Measurements from ENCODE around the gene KAZN. TPM values are rescaled to one million over a fixed set of nuclear protein-coding genes. Genes with fewer than 3 reads are reported as not detected.

The KAZN gene
- polyA plus RNA-seq, 2 of the 4 experiments (the other 2 are of a cell fraction): 1.3 to 1.9 TPM

DNA sequence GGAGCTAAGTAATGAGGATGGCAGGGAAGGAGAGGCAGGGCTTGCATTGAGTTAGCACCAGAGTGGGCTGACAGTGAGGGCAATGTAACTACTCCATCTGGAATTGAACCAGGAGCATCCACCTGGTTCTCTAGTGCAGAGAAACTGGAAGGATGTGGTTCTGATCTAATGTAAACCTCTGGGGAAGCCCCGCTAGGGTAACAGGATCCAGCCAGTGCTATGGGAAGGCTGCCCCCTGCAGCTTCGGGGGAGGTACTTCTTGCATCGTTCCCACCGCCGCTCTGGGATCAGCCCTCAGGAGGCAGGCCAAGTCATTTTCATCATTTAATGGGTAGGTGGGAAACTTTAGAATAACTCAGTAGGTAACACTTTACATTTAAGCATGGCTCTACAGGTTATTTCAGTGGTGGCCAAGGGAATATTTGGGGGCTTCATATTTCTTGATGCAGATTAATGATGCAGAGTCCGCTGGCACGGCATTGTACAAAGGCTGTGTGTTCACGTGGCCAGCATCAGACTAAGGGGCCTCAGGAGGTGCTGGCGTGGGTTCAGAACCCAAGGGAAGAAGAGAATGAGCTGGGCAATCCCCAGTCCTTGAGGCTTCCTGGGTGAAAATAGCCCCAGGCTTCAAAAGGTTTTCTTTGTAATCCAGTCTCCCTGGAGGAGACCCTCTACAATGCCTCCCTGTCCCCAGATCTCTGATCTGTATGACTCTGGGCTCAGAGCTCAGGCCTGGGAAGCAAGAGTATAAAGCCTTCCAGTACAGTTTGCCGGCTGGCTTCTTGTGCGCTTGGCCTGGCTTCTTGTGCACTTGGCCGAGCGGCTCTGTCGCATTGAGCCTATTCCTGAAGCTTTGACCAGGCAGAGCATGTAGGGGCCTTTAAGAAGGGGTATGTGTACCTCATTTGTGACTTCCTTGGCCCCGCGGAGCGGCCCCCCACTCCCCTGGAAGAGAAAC, 26.4 kb upstream of the KAZN start:
- Histone ChIP-seq H3K9me3 (no peaks in the 10 kb centered on the region), H3K27ac (no peak overlapping the region), H3K4me3 (no peak overlapping the region), H3K4me2 (no peak overlapping the region), H3K4me1 (no peaks in the 10 kb centered on the region)
- ChIA-PET CTCF (no interaction called here), POLR2A (no interaction called here)
- no peak for DNase-seq (ENCODE audit: low read depth in 1 of 2, low spot score in 1 of 2)
- FAIRE-seq: no peak
- 49% methylated on average over 11 of the region's 17 CpGs for WGBS (ENCODE audit: missing lambda C conversion rate)
- TF ChIP-seq FOSB (CRISPR knock-in tag; IDR thresholded peaks at IDR 0.05): no peak
- no peak for TF ChIP-seq KDM5A (IDR thresholded peaks at IDR 0.05)
- no peak for TF ChIP-seq ZC3H11A (IDR thresholded peaks at IDR 0.05)
- TF ChIP-seq, protein P1, sequence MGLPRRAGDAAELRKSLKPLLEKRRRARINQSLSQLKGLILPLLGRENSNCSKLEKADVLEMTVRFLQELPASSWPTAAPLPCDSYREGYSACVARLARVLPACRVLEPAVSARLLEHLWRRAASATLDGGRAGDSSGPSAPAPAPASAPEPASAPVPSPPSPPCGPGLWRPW (IDR thresholded peaks at IDR 0.05): no peak
- no peak for TF ChIP-seq TP53 (CRISPR knock-in tag; IDR thresholded peaks at IDR 0.05)
- no peak for TF ChIP-seq PHF8 (IDR thresholded peaks at IDR 0.05; ENCODE audit: borderline replicate concordance, low read depth)
- no peak for TF ChIP-seq CBX2 (IDR thresholded peaks at IDR 0.05; ENCODE audit: borderline replicate concordance, low read depth)
- no peak for TF ChIP-seq TFCP2L1 (CRISPR knock-in tag; IDR thresholded peaks at IDR 0.05)
- no peak for TF ChIP-seq ATOH8 (CRISPR knock-in tag; IDR thresholded peaks at IDR 0.05; ENCODE audit: low read depth)
- TF ChIP-seq, protein P2, sequence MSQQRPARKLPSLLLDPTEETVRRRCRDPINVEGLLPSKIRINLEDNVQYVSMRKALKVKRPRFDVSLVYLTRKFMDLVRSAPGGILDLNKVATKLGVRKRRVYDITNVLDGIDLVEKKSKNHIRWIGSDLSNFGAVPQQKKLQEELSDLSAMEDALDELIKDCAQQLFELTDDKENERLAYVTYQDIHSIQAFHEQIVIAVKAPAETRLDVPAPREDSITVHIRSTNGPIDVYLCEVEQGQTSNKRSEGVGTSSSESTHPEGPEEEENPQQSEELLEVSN (IDR thresholded peaks at IDR 0.05; ENCODE audit: borderline replicate concordance, low read depth): no peak
- TF ChIP-seq RARB (CRISPR knock-in tag; IDR thresholded peaks at IDR 0.05): no peak
- TF ChIP-seq POLR2A (IDR thresholded peaks at IDR 0.05; ENCODE audit: low read length): no peak
- TF ChIP-seq RFX5 (IDR thresholded peaks at IDR 0.05): no peak
- TF ChIP-seq, protein P3, sequence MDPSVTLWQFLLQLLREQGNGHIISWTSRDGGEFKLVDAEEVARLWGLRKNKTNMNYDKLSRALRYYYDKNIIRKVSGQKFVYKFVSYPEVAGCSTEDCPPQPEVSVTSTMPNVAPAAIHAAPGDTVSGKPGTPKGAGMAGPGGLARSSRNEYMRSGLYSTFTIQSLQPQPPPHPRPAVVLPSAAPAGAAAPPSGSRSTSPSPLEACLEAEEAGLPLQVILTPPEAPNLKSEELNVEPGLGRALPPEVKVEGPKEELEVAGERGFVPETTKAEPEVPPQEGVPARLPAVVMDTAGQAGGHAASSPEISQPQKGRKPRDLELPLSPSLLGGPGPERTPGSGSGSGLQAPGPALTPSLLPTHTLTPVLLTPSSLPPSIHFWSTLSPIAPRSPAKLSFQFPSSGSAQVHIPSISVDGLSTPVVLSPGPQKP (IDR thresholded peaks at IDR 0.05; ENCODE audit: low read depth, low read length): no peak
- no peak for TF ChIP-seq BHLHE40 (IDR thresholded peaks at IDR 0.05; ENCODE audit: low read depth, low read length)
- TF ChIP-seq, protein P4, sequence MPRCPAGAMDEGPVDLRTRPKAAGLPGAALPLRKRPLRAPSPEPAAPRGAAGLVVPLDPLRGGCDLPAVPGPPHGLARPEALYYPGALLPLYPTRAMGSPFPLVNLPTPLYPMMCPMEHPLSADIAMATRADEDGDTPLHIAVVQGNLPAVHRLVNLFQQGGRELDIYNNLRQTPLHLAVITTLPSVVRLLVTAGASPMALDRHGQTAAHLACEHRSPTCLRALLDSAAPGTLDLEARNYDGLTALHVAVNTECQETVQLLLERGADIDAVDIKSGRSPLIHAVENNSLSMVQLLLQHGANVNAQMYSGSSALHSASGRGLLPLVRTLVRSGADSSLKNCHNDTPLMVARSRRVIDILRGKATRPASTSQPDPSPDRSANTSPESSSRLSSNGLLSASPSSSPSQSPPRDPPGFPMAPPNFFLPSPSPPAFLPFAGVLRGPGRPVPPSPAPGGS (IDR thresholded peaks at IDR 0.05): no peak
- TF ChIP-seq SREBF2 (IDR thresholded peaks at IDR 0.05): no peak
- TF ChIP-seq JUN (IDR thresholded peaks at IDR 0.05): no peak
- no peak for TF ChIP-seq EHMT2 (IDR thresholded peaks at IDR 0.05; ENCODE audit: low read depth)
- TF ChIP-seq HOXA7 (CRISPR knock-in tag; IDR thresholded peaks at IDR 0.05): no peak
- ATAC-seq: no peak

- 42% methylated on average over 4 of the region's 4 CpGs for WGBS (ENCODE audit: missing lambda C conversion rate)
- ChIA-PET CTCF (no interaction called here), POLR2A (no interaction called here)
- no peak overlapping the region for H3K4me3 ChIP-seq
- no peak overlapping the region for H3K4me2 ChIP-seq
- FAIRE-seq (no peak), ATAC-seq (no peak), DNase-seq (ENCODE audit: low read depth in 1 of 2, low spot score in 1 of 2) (no peak)
- no peaks in the 10 kb centered on the region for H3K4me1 ChIP-seq
- no peak overlapping the region for H3K27ac ChIP-seq
- no peaks in the 10 kb centered on the region for H3K9me3 ChIP-seq
- TF ChIP-seq CBX8 (IDR thresholded peaks at IDR 0.05) (no peak), HOXA7 (CRISPR knock-in tag; IDR thresholded peaks at IDR 0.05) (no peak), EHMT2 (IDR thresholded peaks at IDR 0.05; ENCODE audit: low read depth) (no peak), ZC3H11A (IDR thresholded peaks at IDR 0.05) (no peak)
Observed at GRCh38 chr1:14572861-14573260, 25.6 kb upstream of the KAZN start.

Measured in A549 (cell line).